RWPE1 (cell line): Measurements from ENCODE around the gene CCDC124.

ENCODE experiments used
- CTCF ChIA-PET: fragments of 350-600 bp; sonication (Branson Sonifier 250); formaldehyde crosslinking; extraction: SDS; loops from one replicate; lab custom pipeline; 2021; lab: Yijun Ruan, JAX
- POLR2A ChIA-PET: fragments of 400-600 bp; formaldehyde crosslinking; extraction: SDS; loops from one replicate; lab custom pipeline; 2020; ENCODE audit warnings: antibody characterized with exemption; ENCODE audit not compliant: low non-redundant PET; lab: Yijun Ruan, JAX
- DNase-seq: peaks from one replicate; pipeline ENCODE4 v3.0.0; 2012; ENCODE audit warnings: low spot score
- H3K27ac ChIP-seq: fragments of 450-650 bp; 2 replicates; pipeline ENCODE4 v1.5.1; 2017
- TF ChIP-seq, protein P1 (sequence below): fragments of 450-650 bp; conservative IDR thresholded peaks from 2 replicates; pipeline ENCODE4 v1.5.1; 2017; ENCODE audit warnings: low read depth, mild to moderate bottlenecking

The CCDC124 gene

DNA sequence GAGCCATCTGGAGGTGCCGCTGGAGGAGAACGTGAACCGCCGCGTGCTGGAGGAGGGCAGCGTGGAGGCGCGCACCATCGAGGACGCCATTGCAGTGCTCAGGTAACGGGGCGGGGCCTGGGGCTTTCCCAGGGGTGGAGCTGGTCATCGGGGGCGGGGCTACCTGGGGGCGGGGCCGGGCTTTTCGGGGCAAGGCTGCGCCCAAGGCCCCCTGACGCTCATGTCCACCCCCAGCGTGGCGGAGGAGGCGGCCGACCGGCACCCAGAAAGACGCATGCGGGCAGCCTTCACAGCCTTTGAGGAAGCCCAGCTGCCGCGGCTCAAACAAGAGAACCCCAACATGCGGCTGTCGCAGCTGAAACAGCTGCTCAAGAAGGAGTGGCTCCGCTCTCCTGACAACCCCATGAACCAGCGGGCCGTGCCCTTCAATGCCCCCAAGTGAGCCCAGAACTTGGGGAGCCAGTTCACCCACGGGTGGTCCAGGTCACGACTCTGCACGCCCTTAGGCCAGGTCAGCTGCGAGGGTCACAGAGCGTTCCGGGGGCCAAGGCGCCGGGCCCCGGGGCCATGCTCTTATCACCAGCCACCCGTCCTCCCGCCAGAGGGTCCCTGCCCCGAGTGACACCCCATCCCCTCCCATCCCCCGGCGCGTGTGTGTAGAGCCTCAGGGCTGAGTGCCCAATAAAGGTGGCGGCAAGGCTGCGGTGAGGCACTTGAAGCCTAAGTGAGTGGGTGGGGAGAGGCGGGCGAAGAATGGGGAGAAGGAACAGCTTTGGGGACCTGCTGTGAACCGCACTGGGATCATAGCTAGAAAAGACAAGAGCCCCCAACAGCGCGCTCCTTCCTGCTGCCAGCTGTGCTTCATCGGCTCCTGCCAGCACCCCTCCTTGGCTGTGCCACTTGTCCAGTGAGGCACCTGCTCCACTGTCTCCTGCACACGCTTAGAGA lies 10.7 kb downstream of the CCDC124 start:
- peak overlapping the region; percentile 74 for H3K27ac ChIP-seq
- TF ChIP-seq, protein P1, sequence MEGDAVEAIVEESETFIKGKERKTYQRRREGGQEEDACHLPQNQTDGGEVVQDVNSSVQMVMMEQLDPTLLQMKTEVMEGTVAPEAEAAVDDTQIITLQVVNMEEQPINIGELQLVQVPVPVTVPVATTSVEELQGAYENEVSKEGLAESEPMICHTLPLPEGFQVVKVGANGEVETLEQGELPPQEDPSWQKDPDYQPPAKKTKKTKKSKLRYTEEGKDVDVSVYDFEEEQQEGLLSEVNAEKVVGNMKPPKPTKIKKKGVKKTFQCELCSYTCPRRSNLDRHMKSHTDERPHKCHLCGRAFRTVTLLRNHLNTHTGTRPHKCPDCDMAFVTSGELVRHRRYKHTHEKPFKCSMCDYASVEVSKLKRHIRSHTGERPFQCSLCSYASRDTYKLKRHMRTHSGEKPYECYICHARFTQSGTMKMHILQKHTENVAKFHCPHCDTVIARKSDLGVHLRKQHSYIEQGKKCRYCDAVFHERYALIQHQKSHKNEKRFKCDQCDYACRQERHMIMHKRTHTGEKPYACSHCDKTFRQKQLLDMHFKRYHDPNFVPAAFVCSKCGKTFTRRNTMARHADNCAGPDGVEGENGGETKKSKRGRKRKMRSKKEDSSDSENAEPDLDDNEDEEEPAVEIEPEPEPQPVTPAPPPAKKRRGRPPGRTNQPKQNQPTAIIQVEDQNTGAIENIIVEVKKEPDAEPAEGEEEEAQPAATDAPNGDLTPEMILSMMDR, result no peak
- DNase-seq, result no peak
- ChIA-PET POLR2A (no interaction called here), CTCF (interaction anchor here (2.3 kb wide), 1 partner anchor 53 kb away, joined by 14 read pairs; no protein-coding TSS in a partner anchor)

DNA sequence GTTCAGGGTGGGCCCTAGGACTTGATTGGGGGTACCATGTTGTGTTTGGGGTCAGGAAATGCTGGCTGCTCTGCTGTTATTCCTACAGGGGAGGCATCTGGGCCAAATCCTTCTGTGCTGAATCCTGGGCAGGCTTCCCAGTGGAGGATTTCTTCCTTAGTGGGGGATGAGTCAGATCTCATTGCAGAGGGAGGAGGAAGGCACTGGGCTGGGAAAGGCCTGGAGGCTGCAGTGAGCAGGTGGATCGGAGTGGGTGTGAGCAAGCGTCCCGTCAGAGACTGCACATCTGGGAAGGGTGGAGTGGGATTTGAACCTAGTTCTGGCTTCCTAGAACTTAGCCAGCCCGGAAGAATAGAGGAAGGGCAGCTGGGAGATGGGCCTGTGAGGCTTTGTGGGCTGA lies 11.5 kb downstream of the CCDC124 start:
- POLR2A ChIA-PET, result no interaction called here
- H3K27ac ChIP-seq, result peak overlapping the region; percentile 74
- CTCF ChIA-PET, result interaction anchor here (0.6 to 2.3 kb wide), 2 partner anchors 52 to 392 kb away, joined by 3 to 14 read pairs; no protein-coding TSS in a partner anchor
- DNase-seq, result peak; percentile 86
- TF ChIP-seq, protein P1, result no peak

DNA sequence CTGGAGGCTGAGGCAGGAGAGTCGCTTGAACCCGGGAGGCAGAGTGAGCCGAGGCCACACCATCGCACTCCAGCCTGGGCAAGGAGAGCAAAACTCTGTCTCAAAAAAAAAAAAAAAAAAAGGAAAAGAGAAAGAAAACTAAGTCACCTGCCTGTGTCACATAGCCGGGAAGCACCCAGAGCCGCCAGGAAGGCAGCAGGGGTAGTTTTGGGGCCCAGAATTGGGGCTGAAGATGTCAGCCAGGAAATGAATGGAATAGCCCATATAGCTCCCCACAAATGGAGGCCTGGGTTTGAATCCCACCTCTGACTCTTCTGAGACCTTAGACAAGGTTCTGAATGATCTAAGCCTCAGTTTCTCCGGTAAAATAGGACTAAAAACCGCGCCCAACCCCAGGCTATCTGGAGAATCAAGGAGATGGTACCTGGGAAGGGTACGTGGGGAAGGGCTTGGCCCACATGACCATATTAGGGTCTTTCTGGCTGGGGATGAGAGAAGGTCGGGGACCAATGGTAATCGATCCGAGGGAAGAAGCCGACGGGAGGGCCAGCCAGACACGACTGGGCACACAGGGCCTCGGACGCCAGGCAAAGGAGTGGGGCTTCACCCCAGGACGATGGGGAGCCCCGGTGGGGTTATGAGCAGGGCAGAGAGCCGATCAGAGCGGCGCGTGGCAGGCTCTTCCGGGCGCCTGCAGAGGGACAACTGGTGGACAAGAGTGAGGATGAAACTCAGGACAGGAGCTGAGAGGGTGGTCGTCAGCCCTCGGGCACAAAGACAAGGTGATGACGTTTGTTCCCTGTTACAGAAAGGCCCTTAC lies 14.4 kb downstream of the CCDC124 start:
- CTCF ChIA-PET, result interaction anchor here (0.6 to 1.1 kb wide), 5 partner anchors 14 to 125 kb away, joined by 3 to 4 read pairs (median 3); partner anchors contain the start of genes CCDC124 and KCNN1
- POLR2A ChIA-PET, result interaction anchor here (0.5 to 0.6 kb wide), 3 partner anchors 10 to 47 kb away, joined by 3 to 9 read pairs (median 5); no protein-coding TSS in a partner anchor
- no peak for DNase-seq
- TF ChIP-seq, protein P1, result no peak
- peak overlapping the region; percentile 64 for H3K27ac ChIP-seq

DNA sequence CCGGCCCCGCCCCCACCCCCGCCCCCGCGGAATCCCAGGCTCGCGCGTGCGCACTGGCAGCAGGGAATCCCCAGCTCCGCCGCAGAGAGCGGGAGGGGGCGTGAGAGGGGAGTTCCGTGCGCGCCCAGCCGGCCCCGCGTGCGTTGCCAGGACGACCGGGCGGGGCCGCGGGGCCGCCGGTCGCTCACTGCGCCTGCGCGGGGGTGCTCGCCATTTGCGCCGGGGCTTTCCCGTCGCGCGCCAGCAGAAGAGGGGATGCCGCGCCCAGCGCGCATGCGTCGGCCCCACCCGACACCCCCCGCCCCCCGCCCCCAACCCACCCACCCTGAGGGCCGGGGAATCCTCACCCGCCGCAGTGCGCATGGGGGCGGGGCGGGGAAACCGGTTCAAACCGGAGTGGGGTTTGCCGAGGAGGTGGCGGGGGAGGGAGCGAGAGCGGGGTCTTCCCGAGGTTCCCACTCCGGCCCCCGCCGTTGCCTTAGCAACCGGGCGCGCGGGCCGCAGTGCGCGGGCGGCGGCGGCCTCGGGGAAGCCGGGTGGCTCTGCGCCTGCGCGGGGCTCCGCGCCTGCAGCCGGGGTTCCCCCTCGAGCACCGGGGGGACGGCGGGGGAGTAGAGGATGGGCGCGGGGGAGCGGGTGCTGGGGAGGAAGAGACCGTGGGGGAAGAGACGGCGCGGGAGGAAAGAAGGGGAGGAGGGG lies 15.1 kb downstream of the CCDC124 start:
- ChIA-PET POLR2A (interaction anchor here (0.5 to 0.6 kb wide), 3 partner anchors 11 to 46 kb away, joined by 3 to 9 read pairs (median 5); no protein-coding TSS in a partner anchor), CTCF (interaction anchor here (0.6 to 1.1 kb wide), 4 partner anchors 14 to 47 kb away, joined by 3 to 4 read pairs (median 3); partner anchors contain the start of genes CCDC124 and KCNN1)

DNA sequence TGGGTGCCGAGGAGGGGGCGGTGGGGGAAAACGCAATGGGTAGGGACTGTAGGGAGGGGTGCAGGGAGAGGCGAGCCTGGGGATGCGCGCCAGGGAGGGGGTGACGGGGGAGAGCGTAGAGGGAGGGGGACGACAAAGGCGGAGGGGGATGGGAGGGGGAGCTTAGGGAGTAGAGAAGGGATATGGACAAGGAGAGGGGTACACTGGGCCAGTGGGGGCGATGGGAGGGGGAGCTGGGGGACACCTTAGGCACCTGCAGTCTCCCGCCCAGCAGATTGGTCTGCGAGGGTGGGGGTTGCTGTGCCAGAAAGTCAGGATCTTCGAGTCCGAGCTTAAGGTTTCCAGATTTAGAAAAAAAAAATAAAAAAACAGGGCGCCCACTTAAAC lies 15.7 kb downstream of the CCDC124 start:
- POLR2A ChIA-PET, result no interaction called here
- DNase-seq, result no peak
- CTCF ChIA-PET, result interaction anchor here (0.6 to 1.1 kb wide), 2 partner anchors 16 to 18 kb away, joined by 3 to 4 read pairs; partner anchors contain the start of gene KCNN1
- H3K27ac ChIP-seq, result no peak overlapping the region
- TF ChIP-seq, protein P1, result no peak

More for the DNA sequence above, 15.1 kb downstream of the CCDC124 start:
- H3K27ac ChIP-seq, result peak overlapping the region; percentile 64
- DNase-seq, result peak; percentile 100
- TF ChIP-seq, protein P1, result no peak
